HK-2 (cell line): Measurements from ENCODE around the gene SIK3.

ENCODE experiments used
- DNase-seq: peaks from one replicate; pipeline ENCODE4 v3.0.0-alpha.2; 2018; ENCODE audit not compliant: unreplicated experiment

SIK3 gene

GRCh38 chr11:116901211-116901610 is 197.0 kb downstream of the SIK3 start:
- no peak for DNase-seq

GRCh38 chr11:116896211-116896610 is 202.0 kb downstream of the SIK3 start:
- DNase-seq: no peak

GRCh38 chr11:116895048-116895757 is 203.0 kb downstream of the SIK3 start:
- DNase-seq: no peak

- DNase-seq: no peak
Measured at GRCh38 chr11:116893906-116894305, 204.3 kb downstream of the SIK3 start.

- no peak for DNase-seq
Measured at GRCh38 chr11:116893437-116893836, 204.8 kb downstream of the SIK3 start.

GRCh38 chr11:116892374-116892773 is 205.9 kb downstream of the SIK3 start:
- no peak for DNase-seq

- no peak for DNase-seq
Measured at GRCh38 chr11:116891746-116892145, 206.5 kb downstream of the SIK3 start.

- no peak for DNase-seq
Measured at GRCh38 chr11:116890607-116891006, 207.6 kb downstream of the SIK3 start.

- DNase-seq: no peak
Measured at GRCh38 chr11:116890193-116890592, 208.0 kb downstream of the SIK3 start.

- no peak for DNase-seq
Measured at GRCh38 chr11:116888884-116889549, 209.2 kb downstream of the SIK3 start.

- no peak for DNase-seq
Measured at GRCh38 chr11:116888024-116888423, 210.2 kb downstream of the SIK3 start.

GRCh38 chr11:116885951-116886655 is 212.1 kb downstream of the SIK3 start:
- DNase-seq: no peak

- DNase-seq: no peak
Measured at GRCh38 chr11:116882386-116882785, 215.8 kb downstream of the SIK3 start.

GRCh38 chr11:116881143-116881542 is 217.1 kb downstream of the SIK3 start:
- no peak for DNase-seq

GRCh38 chr11:116879800-116880625 is 218.2 kb downstream of the SIK3 start:
- no peak for DNase-seq

- no peak for DNase-seq
Measured at GRCh38 chr11:116876656-116877055, 221.6 kb downstream of the SIK3 start.

GRCh38 chr11:116875194-116875593 is 223.0 kb downstream of the SIK3 start:
- DNase-seq: no peak

- no peak for DNase-seq
Measured at GRCh38 chr11:116874251-116874650, 224.0 kb downstream of the SIK3 start.

- no peak for DNase-seq
Measured at GRCh38 chr11:116873381-116873780, 224.8 kb downstream of the SIK3 start.

- no peak for DNase-seq
Measured at GRCh38 chr11:116871248-116871647, 227.0 kb downstream of the SIK3 start.

- DNase-seq: no peak
Measured at GRCh38 chr11:116870054-116870453, 228.2 kb downstream of the SIK3 start.

GRCh38 chr11:116869610-116870009 is 228.6 kb downstream of the SIK3 start:
- DNase-seq: no peak
